SHP77 treated with DMSO at 0.1 percent for 48 hours (cell line): ENCODE measurements around the gene NADK.
"Not testable (repeated sequence)": the region's sequence is repeated elsewhere in the genome, so short reads cannot be mapped to it uniquely, and the experiment has no call there.

Experiments
- DNase-seq: peaks from one replicate; lab custom pipeline; 2025; lab: John Stamatoyannopoulos, UW

The NADK gene

DNA sequence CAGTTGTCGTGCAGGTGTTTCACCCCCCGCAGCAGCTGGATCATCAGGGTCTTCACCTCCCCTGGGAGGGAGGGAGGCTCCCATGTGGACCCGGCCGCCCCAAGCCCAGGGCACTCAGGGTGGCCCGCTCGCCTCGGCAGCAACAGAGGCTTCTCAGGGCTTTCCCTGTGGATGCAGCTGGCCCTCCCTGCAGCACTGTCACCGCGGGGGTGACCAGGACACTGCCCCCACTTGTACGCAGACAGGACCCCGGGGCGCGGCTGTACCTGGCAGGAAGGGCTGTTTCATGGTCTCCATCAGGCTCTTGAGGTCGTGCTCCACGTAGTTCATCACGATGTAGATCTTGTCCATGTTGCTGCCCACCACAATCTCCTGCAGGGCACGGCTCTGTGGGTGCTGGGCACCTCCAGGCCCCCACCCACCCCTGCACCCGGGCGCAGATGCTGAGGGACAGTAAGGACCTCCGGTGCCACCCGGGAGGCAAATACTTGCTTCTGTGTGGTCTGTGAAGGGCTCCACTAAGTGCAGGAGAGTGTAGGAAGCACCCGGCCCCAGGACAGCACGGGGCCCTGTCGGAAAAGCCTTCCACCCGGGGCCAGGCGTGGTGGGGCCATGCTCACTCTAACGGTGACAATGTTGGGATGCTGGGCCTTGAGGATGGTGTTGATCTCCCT is 73.8 kb downstream of the NADK start:
- not testable (repeated sequence) for DNase-seq

DNA sequence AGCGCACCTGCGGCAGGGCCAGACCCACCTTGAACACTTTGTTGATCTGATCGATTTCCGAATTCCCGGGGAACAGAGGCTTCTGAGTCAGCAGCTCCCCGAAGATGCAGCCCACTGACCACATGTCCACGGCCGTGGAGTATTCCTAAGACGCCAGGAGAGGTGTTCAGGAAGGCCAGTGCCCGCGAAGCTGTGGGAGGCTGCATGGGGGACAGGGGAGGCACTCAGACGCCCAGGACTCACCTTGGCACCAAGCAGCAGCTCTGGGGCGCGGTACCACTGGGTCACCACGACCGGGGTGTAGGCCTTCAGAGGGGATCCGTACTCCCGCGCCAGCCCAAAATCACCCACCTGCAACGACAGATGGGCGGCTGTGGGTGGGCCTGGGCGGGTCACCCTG is 74.5 kb downstream of the NADK start:
- no peak for DNase-seq

DNA sequence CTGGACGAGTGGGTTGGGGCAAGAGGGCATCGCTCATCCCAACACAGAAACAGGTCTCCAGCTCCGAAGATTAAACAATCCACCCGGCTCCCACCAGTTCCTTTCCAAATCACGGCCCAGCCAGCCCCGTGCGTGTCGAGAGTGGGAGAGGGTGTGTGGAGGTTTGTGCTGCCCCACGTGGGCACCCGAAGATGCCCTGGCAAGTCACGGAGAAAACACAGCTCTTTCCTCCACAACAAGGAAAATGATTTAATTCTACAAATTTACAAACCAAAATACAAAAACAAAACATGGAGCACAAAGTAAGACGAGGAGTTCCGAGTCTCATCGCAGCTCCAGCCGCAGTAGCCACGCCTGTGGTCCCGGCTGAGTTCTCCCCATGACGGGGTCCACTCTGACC is 75.8 kb downstream of the NADK start:
- DNase-seq, result not testable (repeated sequence)
